ENCODE results near the gene ARFGAP1. TPM values are rescaled to one million over a fixed set of nuclear protein-coding genes. Genes with fewer than 3 reads are reported as not detected.
A peak's percentile ranks its signal among the peaks of the same experiment; 100 is the strongest.

Gene ARFGAP1
- total RNA-seq, 4 donors from 2014 or later: 70.7 to 75.7 (median 72.7) TPM

GRCh38 chr20:63321148-63321831 is 48.7 kb downstream of the ARFGAP1 start:
- 37 to 40% methylated on average over 13 to 15 of the region's 20 CpGs for WGBS, 2 donors
- peak; percentile 90 to 92 for DNase-seq
- intact Hi-C loops (cut with DNase I): loop anchor here (5.0 kb wide), 1 partner anchor 41 kb away; the partner anchor contains the start of gene CHRNA4
- Histone ChIP-seq H3K4me3 (replicated peaks in 1 of 3) (no peak overlapping the region), H3K27ac (no peak overlapping the region), H3K9me3 (no peaks in the 10 kb centered on the region), H3K36me3 (no peaks in the 10 kb centered on the region), H3K4me1 (peaks cover 0 to 10% of the 10 kb centered on the region in 2 donors), H3K27me3 (no peaks in the 10 kb centered on the region)
- TF ChIP-seq, protein P1, sequence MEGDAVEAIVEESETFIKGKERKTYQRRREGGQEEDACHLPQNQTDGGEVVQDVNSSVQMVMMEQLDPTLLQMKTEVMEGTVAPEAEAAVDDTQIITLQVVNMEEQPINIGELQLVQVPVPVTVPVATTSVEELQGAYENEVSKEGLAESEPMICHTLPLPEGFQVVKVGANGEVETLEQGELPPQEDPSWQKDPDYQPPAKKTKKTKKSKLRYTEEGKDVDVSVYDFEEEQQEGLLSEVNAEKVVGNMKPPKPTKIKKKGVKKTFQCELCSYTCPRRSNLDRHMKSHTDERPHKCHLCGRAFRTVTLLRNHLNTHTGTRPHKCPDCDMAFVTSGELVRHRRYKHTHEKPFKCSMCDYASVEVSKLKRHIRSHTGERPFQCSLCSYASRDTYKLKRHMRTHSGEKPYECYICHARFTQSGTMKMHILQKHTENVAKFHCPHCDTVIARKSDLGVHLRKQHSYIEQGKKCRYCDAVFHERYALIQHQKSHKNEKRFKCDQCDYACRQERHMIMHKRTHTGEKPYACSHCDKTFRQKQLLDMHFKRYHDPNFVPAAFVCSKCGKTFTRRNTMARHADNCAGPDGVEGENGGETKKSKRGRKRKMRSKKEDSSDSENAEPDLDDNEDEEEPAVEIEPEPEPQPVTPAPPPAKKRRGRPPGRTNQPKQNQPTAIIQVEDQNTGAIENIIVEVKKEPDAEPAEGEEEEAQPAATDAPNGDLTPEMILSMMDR (IDR thresholded peaks at IDR 0.05): no peak
- no peak for TF ChIP-seq POLR2A (IDR thresholded peaks at IDR 0.05)

- Histone ChIP-seq H3K4me3 (replicated peaks in 1 of 3) (no peak overlapping the region), H3K4me1 (peaks cover 0 to 10% of the 10 kb centered on the region in 2 donors), H3K36me3 (no peaks in the 10 kb centered on the region), H3K27ac (no peak overlapping the region), H3K27me3 (no peaks in the 10 kb centered on the region), H3K9me3 (no peaks in the 10 kb centered on the region)
- TF ChIP-seq, protein P1 (IDR thresholded peaks at IDR 0.05): no peak
- TF ChIP-seq POLR2A (IDR thresholded peaks at IDR 0.05): no peak
- peak in 1 of 2 donors; percentile 1 for DNase-seq
- intact Hi-C loops (cut with DNase I): loop anchor here (5.0 kb wide), 1 partner anchor 40 kb away; the partner anchor contains the start of gene CHRNA4
- WGBS, 2 donors: 83 to 84% methylated on average over 20 to 30 of the region's 34 CpGs
Observed at GRCh38 chr20:63322146-63322932, 49.7 kb downstream of the ARFGAP1 start.

GRCh38 chr20:63322933-63323273 is 50.3 kb downstream of the ARFGAP1 start:
- Histone ChIP-seq H3K4me3 (replicated peaks in 1 of 3) (no peak overlapping the region), H3K36me3 (no peaks in the 10 kb centered on the region), H3K27ac (no peak overlapping the region), H3K27me3 (no peaks in the 10 kb centered on the region), H3K9me3 (no peaks in the 10 kb centered on the region), H3K4me1 (peaks cover 0 to 10% of the 10 kb centered on the region in 2 donors)
- 49 to 51% methylated on average over 12 to 15 of the region's 15 CpGs for WGBS, 2 donors
- TF ChIP-seq, protein P1 (IDR thresholded peaks at IDR 0.05): no peak
- TF ChIP-seq POLR2A (IDR thresholded peaks at IDR 0.05): no peak
- DNase-seq: no peak
- intact Hi-C loops (cut with DNase I): loop anchor here (5.0 kb wide), 1 partner anchor 39 kb away; the partner anchor contains the start of gene CHRNA4

GRCh38 chr20:63323357-63323981 is 50.9 kb downstream of the ARFGAP1 start:
- intact Hi-C loops (cut with DNase I): loop anchor here (5.0 kb wide), 1 partner anchor 39 kb away; the partner anchor contains the start of gene CHRNA4
- Histone ChIP-seq H3K4me3 (replicated peaks in 1 of 3) (no peak overlapping the region), H3K36me3 (no peaks in the 10 kb centered on the region), H3K27ac (no peak overlapping the region), H3K27me3 (no peaks in the 10 kb centered on the region), H3K9me3 (no peaks in the 10 kb centered on the region), H3K4me1 (peaks cover 0 to 10% of the 10 kb centered on the region in 2 donors)
- no peak for DNase-seq
- no peak for TF ChIP-seq POLR2A (IDR thresholded peaks at IDR 0.05)
- TF ChIP-seq, protein P1 (IDR thresholded peaks at IDR 0.05): no peak
- WGBS, 2 donors: 61 to 74% methylated on average over 17 of the region's 18 CpGs
